DND-41 (cell line): ENCODE data around the gene TPM2.

Source experiments
- ATAC-seq: fragments of 200-7000 bp; cut with Tn5 transposase; 3 replicates; pipeline ENCODE4 v1.9.1; 2021; ENCODE audit warnings: low read depth; ENCODE audit not compliant: insufficient read depth
- DNase-seq: peaks from one replicate; pipeline ENCODE4 v3.0.0-alpha.2; 2020
- H2AFZ ChIP-seq: 2 replicates; pipeline ENCODE4 v1.6.0; 2012; ENCODE audit warnings: low read depth, low read length
- H3K27ac ChIP-seq: 2 replicates; pipeline ENCODE4 v1.5.1; 2012; ENCODE audit warnings: low read length, inconsistent platforms
- H3K27me3 ChIP-seq: fragments of 200-600 bp; sonication (generic); 2 replicates; pipeline ENCODE4 v1.6.0; 2012; ENCODE audit warnings: low read length, mild to moderate bottlenecking, inconsistent platforms; ENCODE audit not compliant: insufficient read depth, poor library complexity
- H3K36me3 ChIP-seq: 2 replicates; pipeline ENCODE4 v1.5.1; 2012; ENCODE audit warnings: low read length, inconsistent platforms; ENCODE audit not compliant: insufficient read depth
- H3K4me1 ChIP-seq: 2 replicates; pipeline ENCODE4 v1.5.1; 2012; ENCODE audit warnings: mild to moderate bottlenecking, low read length; ENCODE audit not compliant: insufficient read depth
- H3K4me2 ChIP-seq: 2 replicates; pipeline ENCODE4 v1.6.0; 2012; ENCODE audit warnings: mild to moderate bottlenecking, moderate library complexity, low read length, inconsistent platforms; ENCODE audit not compliant: insufficient read depth
- H3K4me3 ChIP-seq, 2 experiments: fragments of 200-600 bp in 1 of 2; shearing (Covaris generic) in 1 of 2; 2 replicates each; pipeline ENCODE4 v1.5.1; 2012 to 2016; ENCODE audit warnings: inconsistent platforms in 2 of 2, low read length in 2 of 2, mild to moderate bottlenecking in 2 of 2, low read depth in 1 of 2, moderate library complexity in 1 of 2
- H3K79me2 ChIP-seq: 2 replicates; pipeline ENCODE4 v1.6.0; 2012; ENCODE audit warnings: low read length, inconsistent platforms; ENCODE audit not compliant: insufficient read depth
- H3K9ac ChIP-seq: 2 replicates; pipeline ENCODE4 v1.6.0; 2012; ENCODE audit warnings: low read depth, mild to moderate bottlenecking, inconsistent platforms, low read length, moderate library complexity
- H3K9me3 ChIP-seq: 2 replicates; pipeline ENCODE4 v1.5.1; 2012; ENCODE audit warnings: low read length, moderate library complexity, mild to moderate bottlenecking, inconsistent platforms; ENCODE audit not compliant: insufficient read depth, severe bottlenecking
- H4K20me1 ChIP-seq: 2 replicates; pipeline ENCODE4 v1.6.0; 2012; ENCODE audit warnings: low read length; ENCODE audit not compliant: insufficient read depth
- CTCF ChIP-seq: IDR thresholded peaks from 2 replicates; pipeline ENCODE4 v1.5.1; 2012; ENCODE audit warnings: borderline replicate concordance, low read length, moderate library complexity, mild to moderate bottlenecking; ENCODE audit not compliant: poor library complexity, severe bottlenecking; ENCODE audit errors: extremely low read depth
- EZH2 ChIP-seq: IDR thresholded peaks from 3 replicates; pipeline ENCODE4 v1.6.1; 2012; ENCODE audit warnings: borderline replicate concordance, low read depth, mild to moderate bottlenecking, moderate library complexity, low read length, inconsistent platforms; ENCODE audit not compliant: severe bottlenecking

TPM2 gene

GRCh38 chr9:35680331-35681105, 9.2 kb downstream of the TPM2 start:
- no peak overlapping the region for H3K4me2 ChIP-seq
- DNase-seq (no peak), ATAC-seq (no peak)
- no peaks in the 10 kb centered on the region for H3K27me3 ChIP-seq
- no peaks in the 10 kb centered on the region; the same call in 1 of the 2 replicates for H4K20me1 ChIP-seq
- H3K9me3 ChIP-seq = no peaks in the 10 kb centered on the region
- H3K79me2 ChIP-seq = no peaks in the 10 kb centered on the region
- TF ChIP-seq CTCF (no peak), EZH2 (no peak)
- no peak overlapping the region for H3K4me3 ChIP-seq
- H3K36me3 ChIP-seq = peaks cover 29% of the 10 kb centered on the region
- H3K4me1 ChIP-seq = no peaks in the 10 kb centered on the region
- H3K9ac ChIP-seq = no peak overlapping the region
- H3K27ac ChIP-seq = no peak overlapping the region
- H2AFZ ChIP-seq = no peak overlapping the region

GRCh38 chr9:35679766-35680330, 9.9 kb downstream of the TPM2 start:
- no peaks in the 10 kb centered on the region for H3K9me3 ChIP-seq
- no peak overlapping the region for H3K27ac ChIP-seq
- H3K4me2 ChIP-seq = no peak overlapping the region
- H3K27me3 ChIP-seq = no peaks in the 10 kb centered on the region
- H3K79me2 ChIP-seq = no peaks in the 10 kb centered on the region
- peaks cover 23% of the 10 kb centered on the region for H3K36me3 ChIP-seq
- ATAC-seq = no peak
- H3K4me1 ChIP-seq = no peaks in the 10 kb centered on the region
- TF ChIP-seq CTCF (no peak), EZH2 (no peak)
- no peak overlapping the region for H3K9ac ChIP-seq
- no peaks in the 10 kb centered on the region; the same call in 1 of the 2 replicates for H4K20me1 ChIP-seq
- DNase-seq = no peak
- H3K4me3 ChIP-seq = no peak overlapping the region
- H2AFZ ChIP-seq = no peak overlapping the region

GRCh38 chr9:35679091-35679490, 10.6 kb downstream of the TPM2 start:
- peaks cover 15% of the 10 kb centered on the region; the same call in 1 of the 2 replicates for H3K36me3 ChIP-seq
- H3K79me2 ChIP-seq = no peaks in the 10 kb centered on the region
- H4K20me1 ChIP-seq = no peaks in the 10 kb centered on the region; the same call in 1 of the 2 replicates
- H2AFZ ChIP-seq = no peak overlapping the region
- no peak overlapping the region for H3K4me2 ChIP-seq
- no peak for TF ChIP-seq CTCF
- no peak for TF ChIP-seq EZH2
- H3K9ac ChIP-seq = no peak overlapping the region
- H3K4me3 ChIP-seq = no peak overlapping the region
- H3K4me1 ChIP-seq = no peaks in the 10 kb centered on the region
- H3K27me3 ChIP-seq = no peaks in the 10 kb centered on the region
- no peak for DNase-seq
- no peaks in the 10 kb centered on the region for H3K9me3 ChIP-seq
- no peak for ATAC-seq
- H3K27ac ChIP-seq = no peak overlapping the region
